ENCODE results near the gene WAPL. TPM values are rescaled to one million over a fixed set of nuclear protein-coding genes. Genes with fewer than 3 reads are reported as not detected.

Gene WAPL
- total RNA-seq, 1 experiment from 2014 or later = 49.4 TPM

DNA sequence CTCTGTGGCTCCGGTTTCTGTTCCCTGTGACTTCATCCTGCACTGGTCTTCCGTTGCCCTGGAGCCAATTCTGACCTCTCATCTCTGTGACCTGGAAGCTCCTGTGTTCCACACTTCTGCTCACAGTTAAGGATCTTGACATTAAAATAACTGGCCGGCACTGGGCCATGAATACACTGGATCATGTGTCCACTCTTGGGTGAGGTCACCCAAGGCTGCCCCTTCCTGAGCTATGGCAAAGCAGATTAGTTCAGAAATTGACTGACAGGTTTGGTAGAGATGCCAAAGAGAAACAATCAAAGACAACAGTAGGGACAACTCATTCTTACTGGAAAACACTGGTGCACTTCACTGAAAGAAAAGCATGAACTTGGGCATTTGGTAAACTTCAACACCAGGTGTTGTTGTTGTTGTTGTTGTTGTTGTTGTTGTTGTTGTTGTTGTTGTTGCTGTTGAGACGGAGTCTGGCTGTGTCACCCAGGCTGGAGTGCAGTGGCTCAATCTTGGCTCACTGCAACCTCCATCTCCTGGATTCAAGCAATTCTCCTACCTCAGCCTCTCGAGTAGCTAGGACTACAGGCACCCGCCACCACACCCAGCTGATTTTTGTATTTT lies 118.3 kb downstream of the WAPL start:
- Histone ChIP-seq H3K27me3 (replicated peaks; ENCODE audit: insufficient read depth, low read depth, low read length, poor library complexity) (peaks cover 30% of the 10 kb centered on the region), H3K9me3 (ENCODE audit: low read depth, low read length, poor library complexity, severe bottlenecking) (no peaks in the 10 kb centered on the region), H3K4me1 (ENCODE audit: insufficient read depth, low read length, poor library complexity, severe bottlenecking) (peaks cover 14% of the 10 kb centered on the region), H3K27ac (ENCODE audit: low read depth, low read length, poor library complexity, severe bottlenecking) (no peak overlapping the region), H3K4me3 (ENCODE audit: low read depth, low read length, poor library complexity, severe bottlenecking) (no peak overlapping the region), H3K36me3 (ENCODE audit: insufficient read depth, low read length, poor library complexity, severe bottlenecking) (no peaks in the 10 kb centered on the region)
- ChIA-PET POLR2A (ENCODE audit: low non-redundant PET) (no interaction called here), CTCF (no interaction called here)
- intact Hi-C loops (cut with micrococcal nuclease; ENCODE audit: unreplicated experiment) = no loop called here
- no TSS peak for BruUV-seq (replicated peaks)
- TF ChIP-seq, protein P1, sequence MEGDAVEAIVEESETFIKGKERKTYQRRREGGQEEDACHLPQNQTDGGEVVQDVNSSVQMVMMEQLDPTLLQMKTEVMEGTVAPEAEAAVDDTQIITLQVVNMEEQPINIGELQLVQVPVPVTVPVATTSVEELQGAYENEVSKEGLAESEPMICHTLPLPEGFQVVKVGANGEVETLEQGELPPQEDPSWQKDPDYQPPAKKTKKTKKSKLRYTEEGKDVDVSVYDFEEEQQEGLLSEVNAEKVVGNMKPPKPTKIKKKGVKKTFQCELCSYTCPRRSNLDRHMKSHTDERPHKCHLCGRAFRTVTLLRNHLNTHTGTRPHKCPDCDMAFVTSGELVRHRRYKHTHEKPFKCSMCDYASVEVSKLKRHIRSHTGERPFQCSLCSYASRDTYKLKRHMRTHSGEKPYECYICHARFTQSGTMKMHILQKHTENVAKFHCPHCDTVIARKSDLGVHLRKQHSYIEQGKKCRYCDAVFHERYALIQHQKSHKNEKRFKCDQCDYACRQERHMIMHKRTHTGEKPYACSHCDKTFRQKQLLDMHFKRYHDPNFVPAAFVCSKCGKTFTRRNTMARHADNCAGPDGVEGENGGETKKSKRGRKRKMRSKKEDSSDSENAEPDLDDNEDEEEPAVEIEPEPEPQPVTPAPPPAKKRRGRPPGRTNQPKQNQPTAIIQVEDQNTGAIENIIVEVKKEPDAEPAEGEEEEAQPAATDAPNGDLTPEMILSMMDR (conservative IDR thresholded peaks at IDR 0.05; ENCODE audit: low read depth, low read length) = no peak
- TF ChIP-seq EZH2 (IDR thresholded peaks at IDR 0.05; ENCODE audit: borderline replicate concordance, low read depth, low read length, poor library complexity, severe bottlenecking) = no peak
- DNase-seq (ENCODE audit: low spot score) = no peak

DNA sequence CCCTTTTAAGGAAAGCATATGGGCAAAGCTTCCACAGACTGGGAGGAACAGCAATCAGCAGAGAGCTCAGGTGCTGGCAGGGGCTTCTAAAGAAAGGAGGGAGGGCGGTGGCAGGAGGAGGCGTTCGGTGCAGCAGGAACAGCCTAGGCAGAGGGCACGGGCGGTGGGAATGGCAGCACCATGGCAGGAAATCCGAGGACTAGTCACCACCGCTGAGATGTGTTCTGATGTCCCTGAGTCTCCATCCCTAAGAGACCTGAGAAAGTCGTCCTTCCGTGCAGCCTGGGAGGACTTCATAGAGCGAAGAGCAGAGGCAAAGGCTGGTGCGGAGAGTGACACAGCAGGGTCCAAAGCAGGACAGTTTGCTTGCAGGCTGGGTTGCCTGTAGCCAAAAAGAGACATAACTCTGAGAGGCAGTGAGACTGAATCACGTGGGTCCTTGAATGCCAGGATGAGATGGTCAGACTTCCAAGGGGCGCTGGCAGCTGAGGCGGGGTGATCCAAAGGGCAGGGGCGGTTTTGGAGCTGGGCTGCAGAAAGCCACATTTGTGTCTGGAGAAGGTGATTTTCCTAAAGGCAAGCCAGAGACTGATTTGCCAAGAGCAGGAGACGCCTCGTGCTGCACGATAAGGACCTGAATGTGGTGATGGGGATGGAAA lies 119.2 kb downstream of the WAPL start:
- Histone ChIP-seq H3K9me3 (ENCODE audit: low read depth, low read length, poor library complexity, severe bottlenecking) (no peaks in the 10 kb centered on the region), H3K4me3 (ENCODE audit: low read depth, low read length, poor library complexity, severe bottlenecking) (no peak overlapping the region), H3K36me3 (ENCODE audit: insufficient read depth, low read length, poor library complexity, severe bottlenecking) (no peaks in the 10 kb centered on the region), H3K27me3 (replicated peaks; ENCODE audit: insufficient read depth, low read depth, low read length, poor library complexity) (peaks cover 30% of the 10 kb centered on the region), H3K4me1 (ENCODE audit: insufficient read depth, low read length, poor library complexity, severe bottlenecking) (peaks cover 14% of the 10 kb centered on the region), H3K27ac (ENCODE audit: low read depth, low read length, poor library complexity, severe bottlenecking) (no peak overlapping the region)
- TF ChIP-seq EZH2 (IDR thresholded peaks at IDR 0.05; ENCODE audit: borderline replicate concordance, low read depth, low read length, poor library complexity, severe bottlenecking) = no peak
- TF ChIP-seq, protein P1 (conservative IDR thresholded peaks at IDR 0.05; ENCODE audit: low read depth, low read length) = no peak
- ChIA-PET POLR2A (ENCODE audit: low non-redundant PET) (no interaction called here), CTCF (no interaction called here)
- intact Hi-C loops (cut with micrococcal nuclease; ENCODE audit: unreplicated experiment) = no loop called here
- DNase-seq (ENCODE audit: low spot score) = no peak
- BruUV-seq (replicated peaks) = no TSS peak

DNA sequence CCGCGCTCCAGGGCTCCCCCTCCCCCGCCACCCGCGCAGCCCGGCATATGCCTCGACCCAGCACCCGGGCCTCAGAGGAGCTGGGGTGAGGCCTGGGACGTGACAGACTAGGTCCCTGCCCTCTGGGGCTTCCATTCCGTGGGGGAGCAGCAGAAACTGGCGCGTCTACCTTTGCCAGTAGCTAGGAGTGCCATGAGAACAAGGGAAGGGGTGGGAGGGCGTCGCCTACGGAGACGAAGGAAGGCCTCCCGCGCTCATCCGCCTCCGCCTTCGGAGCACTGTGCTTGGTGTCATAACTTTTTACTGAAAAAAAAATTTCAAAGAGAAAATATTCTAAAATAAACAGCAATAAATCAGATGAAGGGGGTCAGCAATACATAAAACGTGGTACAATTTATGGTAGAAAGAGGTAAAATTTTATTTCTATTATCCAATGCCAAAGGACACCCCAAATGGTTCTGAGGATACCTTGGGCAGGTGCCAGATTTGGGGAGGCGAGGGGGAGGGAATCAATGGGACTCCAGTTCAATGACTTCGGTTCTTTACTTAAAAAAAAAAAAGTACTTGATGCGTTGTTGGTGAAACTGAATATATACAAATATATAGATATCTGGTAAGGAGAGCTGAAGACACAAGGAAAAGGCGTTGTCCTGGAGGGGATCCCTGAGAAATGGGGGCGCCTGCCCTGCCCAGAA lies 119.9 kb downstream of the WAPL start:
- peak overlapping the region; percentile 69 for H3K4me3 ChIP-seq (ENCODE audit: low read depth, low read length, poor library complexity, severe bottlenecking)
- no peak overlapping the region for H3K27ac ChIP-seq (ENCODE audit: low read depth, low read length, poor library complexity, severe bottlenecking)
- H3K9me3 ChIP-seq (ENCODE audit: low read depth, low read length, poor library complexity, severe bottlenecking) = no peaks in the 10 kb centered on the region
- no TSS peak for BruUV-seq (replicated peaks)
- CTCF ChIA-PET = no interaction called here
- H3K36me3 ChIP-seq (ENCODE audit: insufficient read depth, low read length, poor library complexity, severe bottlenecking) = no peaks in the 10 kb centered on the region
- TF ChIP-seq, protein P1 (conservative IDR thresholded peaks at IDR 0.05; ENCODE audit: low read depth, low read length) = no peak
- peak; percentile 23 for TF ChIP-seq EZH2 (IDR thresholded peaks at IDR 0.05; ENCODE audit: borderline replicate concordance, low read depth, low read length, poor library complexity, severe bottlenecking)
- intact Hi-C loops (cut with micrococcal nuclease; ENCODE audit: unreplicated experiment) = no loop called here
- peak; percentile 36 for DNase-seq (ENCODE audit: low spot score)
- H3K27me3 ChIP-seq (replicated peaks; ENCODE audit: insufficient read depth, low read depth, low read length, poor library complexity) = peaks cover 30% of the 10 kb centered on the region
- H3K4me1 ChIP-seq (ENCODE audit: insufficient read depth, low read length, poor library complexity, severe bottlenecking) = peaks cover 14% of the 10 kb centered on the region
- POLR2A ChIA-PET (ENCODE audit: low non-redundant PET) = no interaction called here
